HepG2 (cell line): ENCODE results near the gene SERPINB1. TPM values are rescaled to one million over a fixed set of nuclear protein-coding genes. Genes with fewer than 3 reads are reported as not detected.

ENCODE experiments used
- ATAD3A ChIP-seq: sonication (generic); formaldehyde crosslinking; IDR thresholded peaks from 2 replicates; pipeline ENCODE4 v1.4.0; 2020; ENCODE audit warnings: missing genetic modification reagents
- ATF1 ChIP-seq: IDR thresholded peaks from 2 replicates; pipeline ENCODE4 v1.6.1; 2016; ENCODE audit warnings: mild to moderate bottlenecking, control low read depth
- CREM ChIP-seq, 2 experiments: sonication (generic) in 1 of 2; formaldehyde crosslinking in 1 of 2; IDR thresholded peaks; 2 replicates each; pipeline versions ENCODE4 v1.4.0 to v1.6.1; 2016 to 2020; ENCODE audit warnings: antibody characterized with exemption in 1 of 2, mild to moderate bottlenecking in 1 of 2, missing genetic modification reagents in 1 of 2
- MEF2D ChIP-seq: sonication (generic); formaldehyde crosslinking; IDR thresholded peaks from 2 replicates; pipeline ENCODE4 v1.5.1; 2020; ENCODE audit warnings: mild to moderate bottlenecking, missing genetic modification reagents
- NR2F6 ChIP-seq, 2 experiments: IDR thresholded peaks; 2 replicates each; pipeline ENCODE4 v1.6.1; 2016; ENCODE audit warnings: antibody characterized with exemption in 1 of 2, mild to moderate bottlenecking in 1 of 2
- PHB2 ChIP-seq: fragments of 450-650 bp; IDR thresholded peaks from 2 replicates; pipeline ENCODE4 v1.6.1; 2018; ENCODE audit not compliant: partially characterized antibody
- POGZ ChIP-seq: sonication (generic); formaldehyde crosslinking; IDR thresholded peaks from 2 replicates; pipeline ENCODE4 v1.4.0; 2020; ENCODE audit warnings: mild to moderate bottlenecking, missing genetic modification reagents
- STAT6 ChIP-seq: sonication (generic); formaldehyde crosslinking; IDR thresholded peaks from 2 replicates; pipeline ENCODE4 v1.4.0; 2020; ENCODE audit warnings: missing genetic modification reagents, mild to moderate bottlenecking, borderline replicate concordance
- THAP11 ChIP-seq: IDR thresholded peaks from 2 replicates; pipeline ENCODE4 v1.6.1; 2016; ENCODE audit warnings: missing biosample characterization, missing genetic modification reagents
- U2AF1 ChIP-seq: fragments of 200-400 bp; formaldehyde crosslinking; optimal IDR thresholded peaks from 2 replicates; pipeline ENCODE3; 2017; ENCODE audit warnings: mild to moderate bottlenecking, low read depth, low read length
- ZNF276 ChIP-seq: sonication (generic); formaldehyde crosslinking; IDR thresholded peaks from 2 replicates; pipeline ENCODE4 v1.4.0; 2020; ENCODE audit warnings: mild to moderate bottlenecking, low read depth, missing genetic modification reagents
- ZNF318 ChIP-seq: sonication (generic); formaldehyde crosslinking; IDR thresholded peaks from 2 replicates; pipeline ENCODE4 v1.4.0; 2020; ENCODE audit warnings: mild to moderate bottlenecking, missing genetic modification reagents
- ZNF331 ChIP-seq: sonication (generic); formaldehyde crosslinking; IDR thresholded peaks from 2 replicates; pipeline ENCODE4 v1.4.0; 2020; ENCODE audit warnings: missing genetic modification reagents
- ZNF501 ChIP-seq: sonication (generic); formaldehyde crosslinking; IDR thresholded peaks from 2 replicates; pipeline ENCODE4 v1.5.1; 2020; ENCODE audit warnings: mild to moderate bottlenecking, moderate library complexity, missing genetic modification reagents
- ZNF792 ChIP-seq: IDR thresholded peaks from 2 replicates; pipeline ENCODE4 v1.6.1; 2016
- ZNF850 ChIP-seq: sonication (generic); formaldehyde crosslinking; conservative IDR thresholded peaks from 2 replicates; pipeline ENCODE4 v1.9.0; 2021; ENCODE audit warnings: mild to moderate bottlenecking, missing genetic modification reagents
- polyA plus RNA-seq, 8 experiments: library from polyadenylated mRNA; depleted of rRNA in 3 of 8; stranded (reverse) in 7 of 8; unstranded in 1 of 8; fragments of >200 nt; fragmentation: Illumina TruSeq in 4 of 8; extraction: Trizol in 4 of 8; gene quantifications; 2 replicates each; pipeline versions ENCODE4 v1.2.1 to v1.2.3, GENCODE V29; 2011 to 2016; ENCODE audit warnings: low read depth in 4 of 8, missing spikeins in 1 of 8, mixed read lengths in 1 of 8; ENCODE audit not compliant: insufficient read depth in 1 of 8
- total RNA-seq, 5 experiments: library from RNA; depleted of rRNA; stranded (reverse); fragments of >200 nt; fragmentation: Illumina TruSeq; extraction: Trizol; gene quantifications; 2 replicates each; pipeline ENCODE4 v1.2.3, GENCODE V29; 2016; ENCODE audit warnings: low read depth in 1 of 5

SERPINB1 gene
- total and polyA plus RNA-seq, 2 of the 13 experiments (the other 11 are each of a cell fraction or from before 2014, with no cell fraction given), result 41.4 to 60.5 TPM

GRCh38 chr6:2876210-2877056 lies 34.8 kb upstream of the SERPINB1 start (continued):
- TF ChIP-seq ZNF318 (CRISPR knock-in tag) (peak; percentile 88; the same call in 1 of the 2 replicates), THAP11 (peak; percentile 89), ZNF331 (CRISPR knock-in tag) (peak; percentile 96), NR2F6 (IDR thresholded peaks at IDR 0.05) (peak; percentile 100), NR2F6 (CRISPR knock-in tag; IDR thresholded peaks at IDR 0.05) (peak; percentile 100), ZNF850 (CRISPR knock-in tag) (no peak), CREM (IDR thresholded peaks at IDR 0.05) (peak; percentile 93), CREM (CRISPR knock-in tag; IDR thresholded peaks at IDR 0.05) (no peak), U2AF1 (peak; percentile 19), ZNF501 (CRISPR knock-in tag) (peak; percentile 95), ZNF792 (CRISPR knock-in tag) (peak; percentile 99), ZNF276 (CRISPR knock-in tag) (0 out of 2 replicates have a peak, but pooled peaks have one; percentile 89), POGZ (peak; percentile 92), ATF1 (CRISPR knock-in tag) (peak; percentile 86), ATAD3A (CRISPR knock-in tag) (no peak), MEF2D (CRISPR knock-in tag) (peak; percentile 98), STAT6 (CRISPR knock-in tag) (peak; percentile 37; the same call in 1 of the 2 replicates), PHB2 (no peak)
